GM12891 (cell line): Measurements from ENCODE around the gene DYSF.

ENCODE experiments used
- POLR2A ChIP-seq: IDR thresholded peaks from 2 replicates; pipeline ENCODE4 v1.6.1; 2011; ENCODE audit warnings: low read depth, low read length, control low read depth
- POLR2AphosphoS5 ChIP-seq: IDR thresholded peaks from 2 replicates; pipeline ENCODE4 v1.6.1; 2011; ENCODE audit warnings: low read depth, low read length, control low read depth
- POU2F2 ChIP-seq: IDR thresholded peaks from 2 replicates; pipeline ENCODE4 v1.6.1; 2011; ENCODE audit warnings: low read depth, mild to moderate bottlenecking, control low read depth, low read length, moderate library complexity
- SPI1 ChIP-seq: IDR thresholded peaks from 2 replicates; pipeline ENCODE4 v1.6.1; 2011; ENCODE audit warnings: low read depth, low read length, control low read depth
- TAF1 ChIP-seq: IDR thresholded peaks from 2 replicates; pipeline ENCODE4 v1.6.1; 2011; ENCODE audit warnings: low read depth, low read length, control low read depth

DNA sequence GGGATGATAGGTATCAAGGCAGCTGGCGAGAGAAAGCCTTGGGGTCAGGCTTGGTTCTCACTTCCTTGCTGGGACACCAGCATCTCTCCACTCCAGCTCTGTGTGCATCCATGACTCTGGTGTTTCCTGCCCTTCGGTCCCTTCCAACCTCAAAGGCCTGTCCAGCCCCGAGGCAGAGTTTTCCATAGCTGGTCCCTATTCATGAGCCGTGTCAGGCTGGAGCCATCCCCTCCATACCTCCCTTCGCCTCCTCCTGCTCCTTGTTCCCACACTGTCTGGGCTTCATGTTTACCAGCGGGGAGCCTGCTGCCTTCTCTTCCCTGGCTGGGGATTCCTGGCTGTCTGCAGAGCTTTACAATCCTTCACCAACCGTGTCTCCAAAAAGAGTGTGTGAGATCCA is 51.2 kb downstream of the DYSF start:
- TF ChIP-seq POLR2AphosphoS5, result no peak
- no peak for TF ChIP-seq POLR2A
- no peak for TF ChIP-seq TAF1
- no peak for TF ChIP-seq SPI1
- no peak for TF ChIP-seq POU2F2
